HEK293T (cell line): ENCODE results near the gene ADCY2.

ENCODE experiments used
- ARNT ChIP-seq: fragments of 450-650 bp; IDR thresholded peaks from 2 replicates; pipeline ENCODE4 v1.6.1; 2017; ENCODE audit warnings: mild to moderate bottlenecking
- BHLHE40 ChIP-seq: fragments of 450-650 bp; IDR thresholded peaks from 2 replicates; pipeline ENCODE4 v1.6.1; 2016; ENCODE audit warnings: mild to moderate bottlenecking, moderate library complexity, borderline replicate concordance
- FOXA1 ChIP-seq: fragments of 450-650 bp; IDR thresholded peaks from 2 replicates; pipeline ENCODE4 v1.6.1; 2016; ENCODE audit warnings: mild to moderate bottlenecking
- FOXM1 ChIP-seq: fragments of 450-650 bp; IDR thresholded peaks from 2 replicates; pipeline ENCODE4 v1.6.1; 2017; ENCODE audit warnings: mild to moderate bottlenecking, borderline replicate concordance
- HDGF ChIP-seq: fragments of 450-650 bp; IDR thresholded peaks from 2 replicates; pipeline ENCODE4 v1.6.1; 2017; ENCODE audit warnings: antibody characterized with exemption, borderline replicate concordance
- L3MBTL2 ChIP-seq: fragments of 450-650 bp; conservative IDR thresholded peaks from 2 replicates; pipeline ENCODE4 v1.6.1; 2016; ENCODE audit warnings: mild to moderate bottlenecking
- LEF1 ChIP-seq: fragments of 450-650 bp; IDR thresholded peaks from 2 replicates; pipeline ENCODE4 v1.6.1; 2017; ENCODE audit warnings: mild to moderate bottlenecking, borderline replicate concordance
- PKNOX1 ChIP-seq: fragments of 450-650 bp; IDR thresholded peaks from 2 replicates; pipeline ENCODE4 v1.6.1; 2016
- SP1 ChIP-seq: fragments of 450-650 bp; IDR thresholded peaks from 2 replicates; pipeline ENCODE4 v1.6.1; 2017
- TARDBP ChIP-seq: fragments of 450-650 bp; IDR thresholded peaks from 2 replicates; pipeline ENCODE4 v1.6.1; 2016
- ZNF384 ChIP-seq: fragments of 450-650 bp; IDR thresholded peaks from 2 replicates; pipeline ENCODE4 v1.6.1; 2016

GRCh38 chr5:7361593-7361992, 34.3 kb upstream of the ADCY2 start:
- TF ChIP-seq FOXA1 (no peak), LEF1 (no peak), FOXM1 (no peak), ZNF384 (no peak), BHLHE40 (no peak), L3MBTL2 (no peak), ARNT (no peak), HDGF (no peak), PKNOX1 (no peak), TARDBP (no peak), SP1 (no peak)
